HepG2 (cell line): ENCODE results near the gene DDX17. TPM values are rescaled to one million over a fixed set of nuclear protein-coding genes. Genes with fewer than 3 reads are reported as not detected.

Experiments used
- ATAC-seq: fragments of 200-7000 bp; cut with Tn5 transposase; 3 replicates; pipeline ENCODE4 v1.9.1; 2020; ENCODE audit warnings: mild to moderate bottlenecking, moderate library complexity
- BruUV-seq: library from RNA; stranded (reverse); fragments of 400-500 nt; replicated peaks from 2 replicates; lab custom pipeline; 2021; lab: Mats Ljungman, UMichigan
- CTCF ChIA-PET: fragments of 300-600 bp; formaldehyde crosslinking; extraction: SDS; loops from one replicate; lab custom pipeline; 2021; ENCODE audit warnings: low total read pairs, inconsistent platforms, low intra/inter-chr PET ratio; lab: Yijun Ruan, JAX
- POLR2A ChIA-PET: fragments of 350-600 bp; sonication (Branson Sonifier 250); formaldehyde crosslinking; loops from one replicate; lab custom pipeline; 2020; ENCODE audit warnings: antibody characterized with exemption, inconsistent platforms; lab: Yijun Ruan, JAX
- DNase-seq: peaks from one replicate; pipeline ENCODE4 v3.0.0-alpha.2; 2015; ENCODE audit warnings: low spot score
- FAIRE-seq: peaks from 3 replicates; lab custom pipeline; 2011; peaks lifted over from hg19 to GRCh38; lab: Jason Lieb, UNC
- H2AFZ ChIP-seq: one replicate; pipeline ENCODE4 v1.6.1; 2011; ENCODE audit warnings: low read length, inconsistent platforms
- H3K27ac ChIP-seq: fragments of 300-600 bp; 3 replicates; pipeline ENCODE4 v1.8.0; 2011; ENCODE audit warnings: mixed run types, mild to moderate bottlenecking, mixed read lengths, low read length, inconsistent platforms; ENCODE audit not compliant: insufficient read depth; ENCODE audit errors: extremely low read length
- H3K27me3 ChIP-seq, 2 experiments: fragments of 200-600 bp in 1 of 2; 2 replicates in 1 of 2; 3 replicates in 1 of 2; pipeline versions ENCODE4 v1.6.0 to v1.8.0; 2011; ENCODE audit warnings: low read length in 2 of 2, mild to moderate bottlenecking in 2 of 2, moderate library complexity in 2 of 2, inconsistent platforms in 1 of 2; ENCODE audit not compliant: insufficient read depth in 2 of 2, control insufficient read depth in 1 of 2
- H3K36me3 ChIP-seq, 2 experiments: fragments of 200-600 bp in 1 of 2; replicated peaks in 1 of 2; 2 replicates in 1 of 2; 3 replicates in 1 of 2; pipeline versions ENCODE4 v1.5.1 to v1.8.0; 2011; ENCODE audit warnings: low read length in 2 of 2, inconsistent platforms in 1 of 2; ENCODE audit not compliant: insufficient read depth in 2 of 2, control insufficient read depth in 1 of 2
- H3K4me1 ChIP-seq: 2 replicates; pipeline ENCODE4 v1.5.1; 2012; ENCODE audit warnings: low read length, inconsistent platforms; ENCODE audit not compliant: insufficient read depth
- H3K4me2 ChIP-seq: 2 replicates; pipeline ENCODE4 v1.6.0; 2011; ENCODE audit warnings: low read depth, low read length, inconsistent platforms
- H3K4me3 ChIP-seq, 3 experiments: fragments of 200-600 bp in 1 of 3; sonication (generic), shearing (Covaris generic) in 1 of 3; replicated peaks in 1 of 3; 2 replicates each; pipeline ENCODE4 v1.5.1; 2011 to 2016; ENCODE audit warnings: low read length in 3 of 3, inconsistent platforms in 2 of 3, low read depth in 2 of 3, mild to moderate bottlenecking in 2 of 3, control low read depth in 1 of 3, mixed read lengths in 1 of 3; ENCODE audit not compliant: insufficient read depth in 1 of 3
- H3K79me2 ChIP-seq: one replicate; pipeline ENCODE4 v1.6.1; 2011; ENCODE audit warnings: low read length, inconsistent platforms; ENCODE audit not compliant: insufficient read depth
- H3K9ac ChIP-seq: 2 replicates; pipeline ENCODE4 v1.6.0; 2011; ENCODE audit warnings: mild to moderate bottlenecking, low read depth, low read length, inconsistent platforms; ENCODE audit not compliant: insufficient read depth
- H3K9me3 ChIP-seq: 2 replicates; pipeline ENCODE4 v1.5.1; 2012; ENCODE audit warnings: mild to moderate bottlenecking, low read length
- H4K20me1 ChIP-seq: 2 replicates; pipeline ENCODE4 v1.6.0; 2011; ENCODE audit warnings: inconsistent platforms, mild to moderate bottlenecking, low read length, moderate library complexity; ENCODE audit not compliant: insufficient read depth
- ATF6 ChIP-seq: sonication (generic); formaldehyde crosslinking; conservative IDR thresholded peaks from 2 replicates; pipeline ENCODE4 v1.4.0; 2020; ENCODE audit warnings: missing genetic modification reagents
- EZH2 ChIP-seq: conservative IDR thresholded peaks from 2 replicates; pipeline ENCODE4 v1.6.1; 2012; ENCODE audit warnings: mild to moderate bottlenecking, low read depth, low read length, moderate library complexity
- ZKSCAN1 ChIP-seq: fragments of 150-350 bp; IDR thresholded peaks from 2 replicates; pipeline ENCODE4 v1.6.1; 2014; ENCODE audit warnings: low read length
- ZMYM3 ChIP-seq: sonication (generic); formaldehyde crosslinking; IDR thresholded peaks from 2 replicates; pipeline ENCODE4 v1.5.1; 2020; ENCODE audit warnings: mild to moderate bottlenecking, missing genetic modification reagents
- ZNF574 ChIP-seq: sonication (generic); formaldehyde crosslinking; IDR thresholded peaks from 2 replicates; pipeline ENCODE4 v1.4.0; 2020; ENCODE audit warnings: missing genetic modification reagents
- ZNF629 ChIP-seq: sonication (generic); formaldehyde crosslinking; conservative IDR thresholded peaks from 2 replicates; pipeline ENCODE4 v1.5.0; 2020; ENCODE audit warnings: missing genetic modification reagents
- ZNF768 ChIP-seq: sonication (generic); formaldehyde crosslinking; IDR thresholded peaks from 2 replicates; pipeline ENCODE4 v1.4.0; 2020; ENCODE audit warnings: missing genetic modification reagents
- ZNF781 ChIP-seq: sonication (generic); formaldehyde crosslinking; IDR thresholded peaks from 2 replicates; pipeline ENCODE4 v1.5.1; 2020; ENCODE audit warnings: borderline replicate concordance, mild to moderate bottlenecking, missing genetic modification reagents; ENCODE audit errors: not compliant biosample characterization
- WGBS: methylation state at CpG from one replicate; pipeline ENCODE4 v1.1.6; 2017; ENCODE audit warnings: low lambda C conversion rate; 5-methylcytosine and 5-hydroxymethylcytosine counted together
- in situ Hi-C: cut with HindIII; loops from 2 replicates; pipeline ENCODE4 v1.10.0; 2017; ENCODE audit warnings: low pct_unique_long_range_greater_than_20kb; ENCODE audit not compliant: extremely low pct_ligation_motif_present
- intact Hi-C: fragments of 100-400 bp; cut with micrococcal nuclease; formaldehyde crosslinking; loops from one replicate; pipeline ENCODE4 v1.10.0; 2022; ENCODE audit not compliant: unreplicated experiment
- polyA plus RNA-seq, 8 experiments: library from polyadenylated mRNA; depleted of rRNA in 3 of 8; stranded (reverse) in 7 of 8; unstranded in 1 of 8; fragments of >200 nt; fragmentation: Illumina TruSeq in 4 of 8; extraction: Trizol in 4 of 8; gene quantifications; 2 replicates each; pipeline versions ENCODE4 v1.2.1 to v1.2.3, GENCODE V29; 2011 to 2016; ENCODE audit warnings: low read depth in 4 of 8, missing spikeins in 1 of 8, mixed read lengths in 1 of 8; ENCODE audit not compliant: insufficient read depth in 1 of 8
- total RNA-seq, 5 experiments: library from RNA; depleted of rRNA; stranded (reverse); fragments of >200 nt; fragmentation: Illumina TruSeq; extraction: Trizol; gene quantifications; 2 replicates each; pipeline ENCODE4 v1.2.3, GENCODE V29; 2016; ENCODE audit warnings: low read depth in 1 of 5

The DDX17 gene
- total and polyA plus RNA-seq, 2 of the 13 experiments (the other 11 are each of a cell fraction or from before 2014, with no cell fraction given): 238 to 344 TPM

- H3K4me3 ChIP-seq: peak overlapping the region in 2 of 3 experiments; percentile 42 to 73; a peak in 2 of 6 replicates
- no TSS peak for BruUV-seq
- H3K36me3 ChIP-seq: no peaks in the 10 kb centered on the region
- 0 out of 2 replicates have a peak, but pooled peaks have one; percentile 32 for TF ChIP-seq ZMYM3
- TF ChIP-seq ZNF629 (CRISPR knock-in tag): peak; percentile 51
- TF ChIP-seq EZH2: peak; percentile 70; the same call in 1 of the 2 replicates
- no peak for TF ChIP-seq ATF6 (CRISPR knock-in tag)
- no peak for TF ChIP-seq ZNF781
- TF ChIP-seq ZKSCAN1: no peak
- TF ChIP-seq ZNF574 (CRISPR knock-in tag): peak; percentile 2; the same call in 1 of the 2 replicates
- TF ChIP-seq ZNF768: peak; percentile 15; the same call in 1 of the 2 replicates
- TF ChIP-seq, all 625 proteins: peak for 5
- intact Hi-C loops (no loop called here), in situ Hi-C loops (no loop called here)
- H2AFZ ChIP-seq: no peak overlapping the region
- no peak for FAIRE-seq
- no peaks in the 10 kb centered on the region for H3K9me3 ChIP-seq
- H4K20me1 ChIP-seq: no peaks in the 10 kb centered on the region
- 20% methylated on average over 8 of the region's 17 CpGs for WGBS
- H3K4me1 ChIP-seq: peaks cover 26% of the 10 kb centered on the region
- H3K4me2 ChIP-seq: peak overlapping the region; percentile 58
- H3K27me3 ChIP-seq: peaks cover 17 to 73% of the 10 kb centered on the region in 2 experiments
- H3K79me2 ChIP-seq: no peaks in the 10 kb centered on the region
- H3K27ac ChIP-seq: no peak overlapping the region
- no peak for DNase-seq
- ChIA-PET POLR2A (no interaction called here), CTCF (no interaction called here)
- no peak overlapping the region for H3K9ac ChIP-seq
- ATAC-seq: no peak
These were observed 49.8 kb downstream of the DDX17 start for GRCh38 chr22:38456272-38456835.
